NCI-H69 (cell line): ENCODE measurements around the gene TNFSF13B.

ENCODE experiments used
- DNase-seq: peaks from one replicate; lab custom pipeline; 2025; lab: John Stamatoyannopoulos, UW

TNFSF13B gene

GRCh38 chr13:108349269-108349668, 79.8 kb downstream of the TNFSF13B start:
- no peak for DNase-seq

- DNase-seq, result no peak
Observed at GRCh38 chr13:108350579-108350978, 81.1 kb downstream of the TNFSF13B start.

GRCh38 chr13:108352599-108352998, 83.1 kb downstream of the TNFSF13B start:
- DNase-seq, result no peak

- DNase-seq, result no peak
Observed at GRCh38 chr13:108357228-108357627, 87.7 kb downstream of the TNFSF13B start.
